Ascending aorta (tissue), 2 donors: ENCODE measurements around the gene PSMC2. TPM values are rescaled to one million over a fixed set of nuclear protein-coding genes. Genes with fewer than 3 reads are reported as not detected.

ENCODE experiments used
- DNase-seq, 2 donors: peaks; one replicate each; pipeline ENCODE4 v3.0.0-alpha.2; 2019; ENCODE audit warnings: low spot score in 2 of 2
- H3K27ac ChIP-seq, 2 donors: fragments of 200-600 bp; sonication (generic); one replicate each; pipeline ENCODE4 v1.5.1; 2016 to 2017; ENCODE audit warnings: mild to moderate bottlenecking in 1 of 2
- H3K27me3 ChIP-seq: fragments of 200-600 bp; sonication (generic); one replicate; pipeline ENCODE4 v1.5.1; 2017
- H3K36me3 ChIP-seq, 2 donors: fragments of 200-600 bp; sonication (generic); one replicate each; pipeline ENCODE4 v1.5.1; 2016
- H3K4me1 ChIP-seq, 2 donors: fragments of 200-600 bp; sonication (generic); one replicate each; pipeline ENCODE4 v1.5.1; 2016 to 2017; ENCODE audit warnings: mild to moderate bottlenecking in 1 of 2
- H3K4me3 ChIP-seq, 2 donors: fragments of 200-600 bp; sonication (generic); one replicate each; pipeline ENCODE4 v1.5.1; 2016 to 2017; ENCODE audit warnings: mild to moderate bottlenecking in 1 of 2
- H3K9me3 ChIP-seq, 2 donors: fragments of 200-600 bp; sonication (generic); one replicate each; pipeline ENCODE4 v1.5.1; 2016
- intact Hi-C: fragments of 100-400 bp; cut with DNase I; formaldehyde crosslinking; loops from one replicate; pipeline ENCODE4 v1.15.1; 2023
- total RNA-seq: library from RNA; depleted of rRNA; stranded (reverse); fragments of >200 nt; gene quantifications from one replicate; pipeline ENCODE4 v1.1.0, GENCODE V29; 2016
- TF ChIP-seq, protein P1 (sequence below), 3 experiments: fragments of 200-600 bp in 2 of 3; fragments of 450-650 bp in 1 of 3; sonication (generic) in 2 of 3; IDR thresholded peaks; one replicate each; pipeline ENCODE4 v1.5.1; 2016 to 2019; ENCODE audit warnings: antibody characterized with exemption in 3 of 3, mild to moderate bottlenecking in 1 of 3, moderate library complexity in 1 of 3

Gene PSMC2
- total RNA-seq, 1 donor from 2014 or later = 45.8 TPM

DNA sequence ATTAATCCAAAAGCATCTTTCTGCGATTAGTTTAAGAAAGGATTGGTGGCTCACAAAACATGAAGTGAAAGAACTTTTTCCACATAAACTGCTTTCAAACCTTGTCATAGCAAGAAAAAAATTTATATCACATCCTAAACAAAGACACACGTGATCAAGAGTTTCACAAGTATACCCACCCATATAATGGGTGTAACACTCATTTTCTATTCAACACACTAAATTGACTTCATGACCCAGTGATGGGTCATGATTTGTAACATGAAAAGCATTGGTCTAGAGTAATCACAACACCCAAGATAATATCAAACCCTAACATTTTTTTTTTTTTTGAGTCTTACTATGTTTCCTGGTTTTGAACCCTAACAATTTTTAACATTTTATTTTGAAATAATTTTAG, 32.6 kb upstream of the PSMC2 start:
- no peaks in the 10 kb centered on the region for H3K27me3 ChIP-seq
- no peak for DNase-seq
- no peaks in the 10 kb centered on the region for H3K4me1 ChIP-seq
- peaks cover 74 to 98% of the 10 kb centered on the region in 2 donors for H3K36me3 ChIP-seq
- H3K9me3 ChIP-seq = no peaks in the 10 kb centered on the region
- no peak overlapping the region for H3K27ac ChIP-seq
- no peak overlapping the region for H3K4me3 ChIP-seq
- intact Hi-C loops = no loop called here
- TF ChIP-seq, protein P1, sequence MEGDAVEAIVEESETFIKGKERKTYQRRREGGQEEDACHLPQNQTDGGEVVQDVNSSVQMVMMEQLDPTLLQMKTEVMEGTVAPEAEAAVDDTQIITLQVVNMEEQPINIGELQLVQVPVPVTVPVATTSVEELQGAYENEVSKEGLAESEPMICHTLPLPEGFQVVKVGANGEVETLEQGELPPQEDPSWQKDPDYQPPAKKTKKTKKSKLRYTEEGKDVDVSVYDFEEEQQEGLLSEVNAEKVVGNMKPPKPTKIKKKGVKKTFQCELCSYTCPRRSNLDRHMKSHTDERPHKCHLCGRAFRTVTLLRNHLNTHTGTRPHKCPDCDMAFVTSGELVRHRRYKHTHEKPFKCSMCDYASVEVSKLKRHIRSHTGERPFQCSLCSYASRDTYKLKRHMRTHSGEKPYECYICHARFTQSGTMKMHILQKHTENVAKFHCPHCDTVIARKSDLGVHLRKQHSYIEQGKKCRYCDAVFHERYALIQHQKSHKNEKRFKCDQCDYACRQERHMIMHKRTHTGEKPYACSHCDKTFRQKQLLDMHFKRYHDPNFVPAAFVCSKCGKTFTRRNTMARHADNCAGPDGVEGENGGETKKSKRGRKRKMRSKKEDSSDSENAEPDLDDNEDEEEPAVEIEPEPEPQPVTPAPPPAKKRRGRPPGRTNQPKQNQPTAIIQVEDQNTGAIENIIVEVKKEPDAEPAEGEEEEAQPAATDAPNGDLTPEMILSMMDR (IDR thresholded peaks at IDR 0.05) = no peak

DNA sequence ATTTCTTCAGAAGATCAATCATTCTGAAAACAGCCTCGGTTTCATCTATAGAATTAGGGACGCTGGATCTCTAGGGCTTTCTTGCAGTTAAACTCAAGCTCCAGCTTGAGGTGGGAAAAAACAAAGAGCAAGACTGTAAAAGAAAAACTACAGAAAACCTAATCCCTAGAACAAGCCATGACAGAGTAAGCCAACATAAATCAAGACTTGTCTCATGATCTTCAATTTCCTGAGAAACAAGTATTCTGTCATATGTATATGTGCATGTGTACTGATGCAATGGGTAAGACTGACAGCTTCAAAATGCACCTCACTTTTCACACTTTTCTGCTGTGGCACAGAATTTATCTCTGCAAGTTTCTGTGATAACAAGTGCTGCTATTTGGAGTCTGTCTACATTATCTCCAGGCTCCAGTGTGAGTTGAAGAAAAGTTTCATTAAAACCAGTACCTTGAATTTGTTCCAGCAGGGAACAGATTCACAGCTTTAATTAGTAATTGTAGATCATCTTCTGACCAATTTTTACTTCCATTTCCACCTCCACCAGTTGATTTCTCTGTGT, 31.0 kb upstream of the PSMC2 start:
- intact Hi-C loops = no loop called here
- H3K27me3 ChIP-seq = no peaks in the 10 kb centered on the region
- peaks cover 75 to 98% of the 10 kb centered on the region in 2 donors for H3K36me3 ChIP-seq

DNA sequence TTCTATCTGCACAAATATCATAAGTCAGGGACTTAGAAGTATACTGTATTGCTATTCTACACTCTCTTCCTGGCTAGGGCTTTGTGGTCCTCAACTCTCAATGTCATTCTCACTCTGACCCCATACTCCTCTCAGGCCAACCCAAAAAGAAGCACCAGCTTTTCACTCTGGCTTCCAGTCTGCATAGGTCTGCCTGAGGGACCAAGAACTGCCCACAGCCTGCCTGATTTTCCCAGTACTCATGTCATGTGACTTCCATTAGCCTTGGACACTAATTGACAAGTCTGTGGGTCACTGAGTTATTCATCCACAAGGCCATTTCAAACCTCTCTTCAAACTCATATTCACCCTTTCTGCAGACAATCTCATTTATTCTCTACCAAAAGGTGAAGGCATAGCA, 30.4 kb upstream of the PSMC2 start:
- Histone ChIP-seq H3K27me3 (no peaks in the 10 kb centered on the region), H3K36me3 (peaks cover 75 to 98% of the 10 kb centered on the region in 2 donors), H3K9me3 (no peaks in the 10 kb centered on the region), H3K4me1 (no peaks in the 10 kb centered on the region), H3K27ac (no peak overlapping the region), H3K4me3 (no peak overlapping the region)
- intact Hi-C loops = no loop called here
- DNase-seq = no peak
- TF ChIP-seq, protein P1 (IDR thresholded peaks at IDR 0.05) = no peak

More for the DNA sequence above, 31.0 kb upstream of the PSMC2 start:
- no peaks in the 10 kb centered on the region for H3K9me3 ChIP-seq
- H3K4me1 ChIP-seq = no peaks in the 10 kb centered on the region
- DNase-seq = no peak
- TF ChIP-seq, protein P1 (IDR thresholded peaks at IDR 0.05) = no peak
- no peak overlapping the region for H3K4me3 ChIP-seq
- H3K27ac ChIP-seq = no peak overlapping the region

DNA sequence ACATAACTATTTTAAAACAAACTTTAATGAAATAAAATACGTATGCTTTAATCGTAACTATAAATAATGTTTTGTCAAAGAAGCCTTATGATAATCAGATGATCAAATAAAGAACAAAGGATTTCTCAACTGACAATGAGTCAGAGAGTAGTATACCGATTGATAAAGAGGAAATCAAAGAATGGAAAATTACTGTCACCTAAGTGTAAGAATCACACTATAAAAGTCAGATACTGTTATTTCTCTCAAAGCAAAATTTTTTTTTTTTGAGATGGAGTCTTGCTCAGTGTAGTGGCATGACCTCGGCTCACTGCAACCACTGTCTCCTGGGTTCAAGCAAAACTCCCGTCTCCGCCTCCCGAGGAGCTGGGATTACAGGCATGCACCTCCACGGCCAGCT, 21.7 kb upstream of the PSMC2 start:
- Histone ChIP-seq H3K9me3 (no peaks in the 10 kb centered on the region), H3K27ac (no peak overlapping the region), H3K4me1 (no peaks in the 10 kb centered on the region), H3K4me3 (no peak overlapping the region), H3K36me3 (peaks cover 50 to 72% of the 10 kb centered on the region in 2 donors), H3K27me3 (no peaks in the 10 kb centered on the region)
- DNase-seq = no peak
- intact Hi-C loops = no loop called here
- TF ChIP-seq, protein P1 (IDR thresholded peaks at IDR 0.05) = no peak

DNA sequence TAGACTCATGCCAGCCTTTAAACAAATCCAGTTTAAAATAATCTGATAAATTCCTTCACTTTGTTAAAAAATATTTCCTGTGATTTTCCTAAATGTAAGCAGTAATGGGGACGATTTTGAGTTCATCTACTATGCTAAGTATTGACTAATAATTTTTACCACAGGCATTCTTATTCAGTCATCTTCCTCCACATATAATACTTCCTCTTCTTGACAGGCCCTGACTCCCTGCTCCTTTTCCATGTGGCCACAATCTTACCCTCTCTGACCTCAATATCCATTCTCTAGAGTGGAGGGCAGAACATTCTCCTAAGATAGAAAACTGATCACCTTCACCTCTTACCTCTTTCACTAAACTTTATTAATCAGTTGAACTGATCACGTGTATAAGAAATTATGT, 10.7 kb upstream of the PSMC2 start:
- no peak overlapping the region for H3K4me3 ChIP-seq
- H3K27ac ChIP-seq = no peak overlapping the region
- H3K36me3 ChIP-seq = peaks cover 41 to 59% of the 10 kb centered on the region in 2 donors
- no peaks in the 10 kb centered on the region for H3K9me3 ChIP-seq
- no peaks in the 10 kb centered on the region for H3K4me1 ChIP-seq
- intact Hi-C loops = no loop called here
- TF ChIP-seq, protein P1 (IDR thresholded peaks at IDR 0.05) = no peak
- no peak for DNase-seq
- H3K27me3 ChIP-seq = no peaks in the 10 kb centered on the region

DNA sequence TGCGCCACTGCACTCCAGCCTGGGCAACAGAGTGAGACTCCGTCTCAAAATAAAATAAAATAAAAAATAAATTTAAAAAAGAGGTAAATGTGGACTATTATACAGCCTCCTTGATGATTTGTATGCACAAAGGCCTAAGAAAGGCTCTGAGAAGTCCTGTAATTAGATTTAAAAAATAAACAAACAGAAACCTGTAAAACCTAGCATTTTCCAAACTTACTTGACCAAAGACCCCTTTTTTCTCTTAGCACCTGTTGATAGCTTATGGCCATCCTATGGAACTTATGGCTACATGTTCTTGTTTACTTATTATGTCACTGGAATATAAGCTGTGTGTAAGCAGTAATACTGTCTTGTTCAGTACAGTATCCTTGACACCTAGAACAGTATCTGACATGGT, 8.6 kb upstream of the PSMC2 start:
- Histone ChIP-seq H3K4me1 (peaks cover 0 to 6% of the 10 kb centered on the region in 2 donors), H3K9me3 (no peaks in the 10 kb centered on the region), H3K4me3 (no peak overlapping the region), H3K27ac (no peak overlapping the region), H3K27me3 (no peaks in the 10 kb centered on the region), H3K36me3 (peaks cover 41 to 59% of the 10 kb centered on the region in 2 donors)
- no peak for DNase-seq
- TF ChIP-seq, protein P1 (IDR thresholded peaks at IDR 0.05) = no peak
- intact Hi-C loops = no loop called here
